Measurements from ENCODE around the gene ADNP.

ADNP gene

GRCh38 chr20:50844430-50845100, 86.7 kb downstream of the ADNP start:
- peak; percentile 5 for DNase-seq

- DNase-seq, result no peak
These were observed 87.6 kb downstream of the ADNP start for GRCh38 chr20:50843331-50844276.

GRCh38 chr20:50842821-50843220, 88.4 kb downstream of the ADNP start:
- DNase-seq, result no peak
